T-helper 1 cell (primary cell): ENCODE results near the gene TMEM45A.
"Not testable (repeated sequence)": the region's sequence is repeated elsewhere in the genome, so short reads cannot be mapped to it uniquely, and the experiment has no call there.

ENCODE experiments used
- DNase-seq, 5 donors: peaks; one replicate each; pipeline ENCODE4 v3.0.0-alpha.2; 2012 to 2020

The TMEM45A gene

DNA sequence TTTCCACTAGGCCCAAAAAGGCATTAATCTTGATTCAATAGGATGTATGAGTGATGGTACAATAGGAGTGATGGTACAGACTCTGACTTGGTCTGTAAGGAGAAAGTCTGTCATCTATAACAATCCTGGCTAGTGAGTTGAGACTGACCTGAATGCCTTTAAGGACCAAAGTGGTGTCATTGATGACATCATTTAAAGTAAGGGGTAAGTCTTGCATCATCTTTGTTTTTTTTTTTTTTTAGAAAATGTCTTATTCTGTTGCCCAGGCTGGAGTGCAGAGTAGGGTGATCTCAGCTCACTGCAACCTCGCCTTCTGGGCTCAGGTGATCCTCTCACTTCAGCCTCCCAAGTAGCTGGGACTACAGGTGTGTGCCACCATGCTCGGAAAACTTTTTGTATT lies 5.6 kb upstream of the TMEM45A start:
- no peak for DNase-seq

DNA sequence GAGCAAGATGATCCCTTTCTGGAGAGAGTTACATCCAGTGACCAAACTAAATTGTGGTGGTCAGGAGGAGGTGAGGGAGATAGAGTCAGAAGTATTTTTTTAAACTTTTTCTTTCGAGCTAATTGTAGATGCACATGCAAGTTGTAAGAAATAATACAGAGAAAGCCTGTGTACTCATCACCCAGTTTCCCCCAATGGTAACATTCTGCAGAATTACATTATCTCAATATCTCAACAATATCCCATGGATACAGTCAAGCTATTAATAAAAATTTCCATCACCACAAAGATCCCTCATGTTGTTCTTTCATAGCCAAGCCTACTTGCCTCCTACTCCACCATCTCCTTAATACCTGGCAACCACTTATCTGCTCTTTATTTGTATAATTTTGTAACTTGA lies 3.3 kb upstream of the TMEM45A start:
- no peak for DNase-seq

DNA sequence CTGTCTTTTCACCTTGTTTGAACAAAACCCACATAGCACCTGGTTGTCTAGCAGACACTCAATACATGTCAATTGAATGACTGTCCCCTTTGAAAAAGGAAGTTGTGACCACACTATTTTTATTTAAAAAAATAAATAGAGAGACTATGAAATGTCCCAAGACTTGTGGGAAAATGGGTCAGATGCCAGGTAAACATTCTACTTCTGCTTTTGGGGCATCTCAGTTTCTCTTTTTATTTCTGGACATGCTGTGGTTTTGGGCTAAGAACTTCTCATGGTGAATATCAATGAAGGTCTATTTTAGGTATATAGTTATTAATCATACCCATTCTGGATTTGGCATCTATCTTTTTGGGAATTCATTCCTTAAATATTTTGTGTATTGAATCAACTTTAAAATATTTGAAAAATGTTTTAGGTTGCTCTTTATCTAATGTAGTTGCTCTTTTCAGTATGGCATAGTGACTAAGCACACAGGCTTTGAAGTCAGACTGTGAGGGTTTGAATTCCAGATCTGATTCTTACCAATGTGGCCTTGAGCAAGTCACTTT lies 4.4 kb downstream of the TMEM45A start:
- DNase-seq, result no peak

DNA sequence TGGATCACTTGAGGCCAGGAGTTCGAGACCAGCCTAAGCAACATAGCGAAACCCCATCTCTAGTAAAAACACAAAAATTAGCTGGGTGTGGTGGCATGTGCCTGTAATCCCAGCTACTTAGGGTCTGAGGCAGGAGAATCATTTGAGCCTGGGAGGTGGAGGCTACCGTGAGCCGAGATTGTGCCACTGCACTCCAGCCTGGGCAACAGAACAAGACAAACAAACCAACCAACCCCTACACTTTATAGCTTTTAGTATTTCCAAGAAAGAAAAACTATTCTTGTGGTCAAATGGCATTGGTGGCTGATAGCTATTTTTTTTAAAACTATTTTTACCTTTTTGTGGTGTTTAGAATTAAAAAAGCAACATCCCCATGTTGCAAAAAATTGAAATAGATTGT lies 7.2 kb downstream of the TMEM45A start:
- no peak for DNase-seq

DNA sequence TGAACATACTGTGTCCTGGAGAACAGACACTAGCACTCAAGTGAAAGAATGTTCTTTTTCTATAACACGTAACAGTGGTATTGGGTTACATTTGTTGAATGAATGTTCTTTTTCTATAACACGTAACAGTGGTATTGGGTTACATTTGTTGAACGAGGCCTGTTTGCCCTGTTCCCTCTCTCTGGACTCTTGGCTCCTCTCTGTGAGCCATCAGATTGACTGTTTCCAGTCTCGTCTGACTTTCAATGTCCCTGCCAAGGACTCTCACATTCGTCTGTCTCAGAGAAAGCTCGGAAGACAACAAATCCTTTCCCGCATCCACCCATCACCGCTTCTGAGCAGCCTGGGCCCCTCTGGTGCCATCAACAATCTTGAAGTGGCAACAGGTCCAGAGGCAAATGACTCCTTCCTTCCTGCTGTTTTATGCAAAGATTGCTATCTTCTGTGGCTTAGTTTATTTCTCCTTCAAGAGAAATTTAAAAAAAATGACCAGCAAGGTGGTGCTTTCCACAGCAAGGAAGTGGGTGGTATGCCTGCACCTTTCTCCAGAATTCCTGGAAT lies 8.0 kb downstream of the TMEM45A start:
- no peak for DNase-seq

DNA sequence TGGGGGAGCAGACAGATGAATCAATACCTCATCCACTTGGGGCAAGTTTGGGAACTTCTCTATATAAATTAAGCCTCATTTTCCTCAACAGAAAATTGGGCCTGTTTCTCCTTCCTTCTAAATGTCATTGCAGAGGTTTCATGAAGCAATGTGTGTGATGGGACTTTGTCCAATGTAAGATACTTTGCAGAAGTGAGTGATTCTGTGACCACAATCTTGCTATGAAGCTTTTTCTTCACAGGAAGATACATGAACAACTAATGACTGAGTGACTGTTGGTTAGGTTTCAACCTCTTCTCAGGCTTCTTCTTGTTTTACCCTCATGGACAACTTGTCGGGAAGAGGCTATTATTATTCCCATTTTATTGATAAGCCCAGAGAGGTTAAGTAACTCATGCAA lies 11.0 kb downstream of the TMEM45A start:
- no peak for DNase-seq

DNA sequence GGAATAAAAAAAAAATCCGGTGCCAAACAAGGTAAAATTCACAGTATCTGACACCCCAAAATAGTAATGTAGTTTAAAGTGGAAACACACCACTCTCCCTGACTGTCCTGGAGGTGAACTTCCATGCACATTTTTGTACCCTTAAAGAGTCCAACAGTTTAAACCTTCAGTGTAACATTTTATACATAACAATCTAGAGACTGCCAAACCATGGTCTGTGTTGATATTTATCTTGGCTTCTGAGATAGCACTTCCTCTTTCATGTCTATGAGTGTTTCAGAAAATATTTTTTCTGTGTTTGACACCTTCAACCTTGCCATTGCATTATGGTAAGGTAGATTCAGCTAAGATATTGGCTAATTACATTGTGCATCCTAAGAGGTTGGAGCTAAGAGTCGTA lies 13.9 kb downstream of the TMEM45A start:
- DNase-seq, result no peak

DNA sequence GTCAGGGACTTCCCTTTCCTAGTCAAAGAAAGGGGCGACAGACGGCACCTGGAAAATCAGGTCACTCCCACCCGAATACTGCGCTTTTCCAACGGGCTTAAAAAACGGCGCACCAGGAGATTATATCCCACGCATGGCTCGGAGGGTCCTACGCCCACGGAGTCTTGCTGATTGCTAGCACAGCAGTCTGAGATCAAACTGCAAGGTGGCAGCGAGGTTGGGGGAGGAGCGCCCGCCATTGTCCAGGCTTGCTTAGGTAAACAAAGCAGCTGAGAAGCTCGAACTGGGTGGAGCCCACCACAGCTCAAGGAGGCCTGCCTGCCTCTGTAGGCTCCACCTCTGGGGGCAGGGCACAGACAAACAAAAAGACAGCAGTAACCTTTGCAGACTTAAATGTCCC lies 17.4 kb downstream of the TMEM45A start:
- not testable (repeated sequence) for DNase-seq

DNA sequence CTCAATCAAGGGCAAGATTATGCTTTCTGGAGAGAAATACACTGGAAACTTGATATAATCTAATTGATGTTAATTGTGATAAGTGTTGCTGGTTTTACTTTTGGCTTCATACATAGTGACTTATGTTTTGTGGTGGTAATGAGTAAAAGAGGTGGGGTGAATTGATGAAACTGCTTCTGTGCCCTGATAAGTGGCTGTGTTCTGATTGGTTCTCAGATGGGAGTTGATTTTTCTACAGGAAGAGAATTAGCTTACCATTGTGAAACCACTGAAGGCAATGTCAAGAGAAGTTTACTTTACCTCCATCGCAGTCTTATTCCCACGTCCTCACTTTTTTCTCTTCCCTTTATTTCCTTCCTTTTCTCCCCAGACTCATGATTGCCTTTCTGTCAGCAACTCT lies 23.8 kb downstream of the TMEM45A start:
- DNase-seq, result no peak

DNA sequence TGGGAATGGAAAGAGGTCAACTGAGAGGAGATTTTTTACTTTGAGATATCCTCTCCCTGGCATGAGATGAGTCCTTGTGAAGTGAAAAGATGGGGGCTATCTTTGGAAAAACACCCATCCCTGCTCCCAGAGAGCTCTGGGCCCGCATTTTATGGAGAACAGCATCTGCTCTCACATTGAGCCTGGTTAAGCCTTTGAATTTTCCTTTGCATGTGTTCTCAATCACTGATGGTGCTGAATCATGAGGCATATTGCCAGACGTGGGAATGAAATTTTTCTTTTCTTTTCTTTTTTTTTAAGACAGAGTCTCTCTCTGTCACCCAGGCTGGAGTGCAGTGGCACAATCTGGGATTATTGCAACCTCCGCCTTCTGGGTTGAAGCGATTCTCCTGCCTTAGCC lies 24.4 kb downstream of the TMEM45A start:
- no peak for DNase-seq

DNA sequence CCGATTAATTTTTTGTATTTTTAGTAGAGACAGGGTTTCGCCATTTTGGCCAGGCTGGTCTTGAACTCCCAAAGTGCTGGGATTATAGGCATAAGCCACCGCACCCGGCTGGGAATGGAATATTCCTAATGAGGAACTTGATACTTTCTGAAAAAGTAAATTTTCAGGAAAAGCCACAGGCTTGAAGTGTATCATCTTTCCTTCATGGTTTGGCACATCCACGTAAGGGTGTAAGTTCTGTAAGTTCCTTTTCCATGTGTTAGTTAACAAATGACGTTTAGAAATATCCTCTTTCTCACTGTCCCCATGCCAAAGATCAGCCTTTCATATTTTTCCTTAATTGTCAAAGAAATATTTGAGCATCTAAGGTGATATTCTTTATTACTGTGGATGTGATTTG lies 24.9 kb downstream of the TMEM45A start:
- no peak for DNase-seq

DNA sequence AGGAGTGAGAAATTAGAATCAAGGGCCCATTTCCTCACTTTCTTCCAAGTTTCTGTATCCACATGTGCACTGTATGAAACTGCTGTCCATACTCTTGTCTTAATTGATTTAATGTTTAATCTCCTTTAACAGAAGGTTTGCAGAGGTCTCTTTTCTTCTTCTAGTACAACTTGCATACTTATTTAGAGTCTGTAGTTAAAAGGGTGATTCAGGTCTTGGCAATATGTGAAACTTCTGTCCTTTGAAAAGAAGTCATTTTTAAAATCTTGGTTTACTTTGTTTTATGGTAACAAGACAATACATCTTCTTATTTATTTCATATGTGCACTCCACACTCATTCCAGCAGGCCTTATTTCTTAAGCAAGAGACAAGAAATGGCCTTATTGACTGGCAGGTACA lies 25.8 kb downstream of the TMEM45A start:
- DNase-seq, result no peak

DNA sequence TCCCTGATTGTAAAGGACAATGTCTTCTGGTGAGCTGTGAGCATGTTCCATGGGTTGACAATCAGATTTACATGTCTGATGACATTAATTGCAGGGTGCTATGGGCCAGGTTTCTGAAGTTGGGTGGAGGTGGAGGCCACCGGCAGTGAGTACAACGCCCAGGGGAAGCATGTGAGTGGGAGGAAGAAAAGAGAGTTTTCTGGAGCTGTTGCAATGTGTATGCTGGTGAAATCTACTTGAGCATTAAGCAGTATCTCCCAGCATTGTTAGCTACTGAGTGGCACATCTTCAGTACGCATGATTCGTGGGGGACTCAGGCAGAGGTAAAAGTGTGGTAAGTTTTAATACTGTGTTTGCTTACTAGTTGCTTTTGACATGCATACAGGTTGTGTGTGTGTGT lies 26.6 kb downstream of the TMEM45A start:
- no peak for DNase-seq

DNA sequence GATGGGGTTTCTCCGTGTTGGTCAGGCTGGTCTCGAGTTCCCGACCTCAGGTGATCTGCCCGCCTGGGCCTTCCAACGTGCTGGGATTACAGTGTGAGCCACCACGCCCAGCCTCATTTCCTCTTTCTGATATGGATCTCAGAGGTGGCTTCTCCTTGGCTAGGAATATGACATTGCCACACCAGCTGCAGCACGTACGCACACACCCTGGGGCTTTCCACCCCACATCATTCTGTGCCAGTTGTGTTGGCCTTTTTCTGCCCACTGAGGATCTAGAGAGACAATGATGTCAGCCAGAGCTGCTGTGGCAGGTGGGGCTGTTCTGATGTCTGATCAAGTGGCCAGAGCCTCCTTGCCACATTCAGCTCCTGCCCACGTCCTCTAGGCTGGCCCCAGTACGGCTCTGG lies 29.0 kb downstream of the TMEM45A start:
- DNase-seq, result no peak

DNA sequence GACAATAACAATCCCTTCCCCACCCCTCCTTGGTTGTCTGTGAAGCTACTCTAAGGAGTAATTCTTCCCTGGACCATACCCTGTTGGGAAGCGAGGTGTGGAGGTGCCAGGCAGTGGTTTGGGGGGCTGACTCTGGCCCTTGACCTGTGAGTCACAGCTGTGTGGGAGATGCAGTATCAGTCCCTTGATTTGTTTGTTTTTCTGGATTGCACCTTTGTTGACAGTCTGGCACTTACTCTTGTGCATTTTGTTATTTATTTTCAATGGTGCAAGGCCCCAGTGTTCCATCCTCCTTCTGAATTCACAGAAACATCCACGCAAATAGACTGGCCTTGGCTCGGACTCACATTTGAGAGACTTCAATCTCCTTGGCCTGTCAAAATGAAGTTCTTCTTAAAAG lies 29.7 kb downstream of the TMEM45A start:
- DNase-seq, result no peak

DNA sequence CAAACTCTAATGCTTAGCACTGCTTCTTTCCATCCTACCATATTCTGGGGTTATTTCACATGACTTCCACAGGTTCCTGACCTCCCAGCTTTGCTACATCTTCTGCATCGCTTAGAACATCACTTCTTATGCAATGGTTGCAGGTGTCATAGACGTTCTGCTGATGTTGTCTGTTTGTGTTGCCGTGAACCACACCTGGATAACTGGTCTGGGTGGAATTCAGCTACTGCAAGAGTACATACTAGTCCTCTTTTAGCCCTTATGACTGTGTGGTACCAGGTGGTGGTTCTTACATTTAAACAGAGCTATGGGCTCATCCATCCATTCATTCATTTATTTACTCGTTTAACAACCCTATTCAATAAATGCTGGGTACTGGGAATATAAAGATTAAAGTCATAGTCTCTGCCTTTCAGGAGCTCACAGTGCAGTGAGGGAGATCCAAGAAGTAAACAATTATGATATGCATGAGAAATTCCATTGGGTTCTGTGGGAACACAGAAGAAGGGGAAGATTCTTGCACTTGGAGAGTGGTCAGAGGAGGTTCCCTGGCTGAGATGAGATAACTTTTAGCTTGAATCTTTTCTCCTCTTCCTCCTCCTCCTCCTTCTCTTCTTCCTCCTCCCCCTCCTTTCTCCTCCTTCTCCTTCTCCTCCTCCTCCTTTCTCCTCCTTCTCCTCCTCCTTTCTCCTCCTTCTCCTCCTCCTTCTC lies 30.8 kb downstream of the TMEM45A start:
- no peak for DNase-seq

DNA sequence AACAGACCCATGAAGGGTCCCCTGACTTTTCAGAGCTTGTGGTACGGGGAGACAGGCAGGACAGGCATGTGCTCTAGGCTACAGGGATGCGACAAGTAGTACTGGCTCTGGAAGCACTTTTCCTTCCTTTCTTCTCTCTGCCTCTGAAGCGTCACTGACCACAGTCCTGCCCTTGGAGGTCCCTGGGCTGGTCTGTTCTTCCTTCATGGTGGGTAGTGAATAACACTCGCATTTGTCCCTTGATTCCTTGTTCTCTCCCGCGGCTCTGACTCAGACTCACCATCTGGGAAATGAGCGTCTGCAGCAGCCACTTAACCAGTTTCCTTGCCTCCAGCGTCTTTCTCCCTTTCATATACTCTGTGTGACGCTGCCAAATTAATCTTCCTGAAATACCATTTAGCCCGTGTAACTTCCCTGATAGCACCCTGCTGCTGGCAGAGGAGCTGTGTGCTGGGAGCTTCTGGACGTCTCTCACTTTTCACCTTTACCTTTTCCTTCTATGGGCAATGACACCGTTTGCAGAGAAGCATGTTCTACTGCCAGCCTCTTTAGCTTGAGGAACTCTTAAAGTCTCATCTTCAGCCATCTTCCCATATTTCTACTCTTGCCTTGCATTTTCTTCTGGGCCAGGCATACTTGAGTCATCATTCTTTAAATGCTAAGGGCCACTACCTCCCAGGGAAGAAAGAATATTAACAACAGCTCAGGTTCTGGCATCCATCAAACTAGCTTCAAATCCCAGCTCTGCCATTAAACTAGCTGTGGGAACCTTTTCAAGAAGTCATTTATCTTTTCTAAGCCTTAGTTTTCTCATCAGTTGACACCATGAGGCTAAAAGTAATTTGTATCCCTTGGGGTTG lies 33.6 kb downstream of the TMEM45A start:
- DNase-seq, result no peak

DNA sequence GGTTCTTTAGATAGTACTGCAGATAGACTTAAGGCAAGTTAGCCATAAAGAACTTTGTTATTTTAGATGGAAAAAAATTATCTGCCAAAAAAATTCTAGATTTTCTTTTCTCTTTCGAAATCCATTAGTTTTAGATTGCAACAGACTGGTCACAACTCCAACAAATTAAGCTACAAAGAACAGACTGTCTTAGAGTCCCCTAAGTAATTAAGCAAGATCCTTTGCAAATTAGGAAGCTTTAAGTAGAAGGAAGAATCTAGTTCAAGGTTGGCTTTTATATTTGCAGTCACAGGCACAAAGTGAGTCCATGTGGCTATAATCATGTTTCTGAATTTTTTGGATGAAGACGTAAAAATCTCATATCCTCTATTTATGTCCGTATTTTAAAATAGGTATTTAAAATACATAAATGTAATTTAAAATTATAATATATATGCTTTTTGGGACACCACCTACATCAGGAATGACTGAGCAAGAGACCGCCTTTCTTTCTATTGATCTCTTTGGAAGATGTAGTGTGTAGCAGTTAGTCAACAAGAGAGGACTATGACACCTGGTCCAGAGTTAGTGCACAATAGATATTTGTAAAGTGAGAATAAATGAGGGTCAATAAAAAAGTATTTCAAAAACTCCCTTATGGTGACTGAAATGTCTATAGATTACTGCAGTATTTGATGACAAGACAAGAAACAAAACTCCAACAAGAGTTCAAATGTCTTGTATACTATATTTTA lies 34.4 kb downstream of the TMEM45A start:
- no peak for DNase-seq

DNA sequence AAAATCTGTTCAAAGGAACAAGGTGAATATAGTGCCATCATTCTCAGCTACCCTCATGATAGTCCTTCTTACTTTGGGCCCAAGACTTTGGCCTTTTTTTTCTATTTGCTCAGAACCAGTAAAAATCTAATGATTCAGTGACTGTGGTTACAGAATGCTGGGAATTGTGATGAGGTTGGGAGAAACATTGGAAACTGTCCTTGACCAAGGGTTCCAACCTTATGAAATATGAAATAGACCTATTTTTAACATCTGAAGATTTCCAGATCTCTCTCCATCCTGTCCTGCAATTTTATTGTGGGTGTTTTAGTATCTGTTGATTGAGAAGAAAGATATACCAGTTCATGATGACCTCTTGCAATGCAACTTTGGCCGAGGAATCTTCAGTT lies 34.9 kb downstream of the TMEM45A start:
- DNase-seq, result no peak

DNA sequence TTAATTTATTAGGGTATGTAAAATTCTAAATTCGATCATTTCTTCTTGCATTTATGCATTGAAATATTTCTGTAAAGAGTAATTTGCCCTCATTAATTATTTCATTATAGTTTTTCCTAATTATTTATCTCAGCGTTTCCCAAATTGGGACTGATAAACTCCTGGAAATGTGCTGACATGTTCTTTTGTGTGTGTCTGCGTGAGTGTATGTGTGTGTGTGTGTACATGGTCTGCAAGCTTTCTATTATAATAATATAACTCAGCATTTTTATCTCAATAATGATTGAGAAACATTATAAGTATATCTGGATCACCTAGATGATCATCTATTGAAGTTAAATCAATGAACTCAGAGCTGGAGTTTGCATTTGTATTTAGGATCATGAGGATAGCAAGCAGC lies 38.7 kb downstream of the TMEM45A start:
- no peak for DNase-seq

DNA sequence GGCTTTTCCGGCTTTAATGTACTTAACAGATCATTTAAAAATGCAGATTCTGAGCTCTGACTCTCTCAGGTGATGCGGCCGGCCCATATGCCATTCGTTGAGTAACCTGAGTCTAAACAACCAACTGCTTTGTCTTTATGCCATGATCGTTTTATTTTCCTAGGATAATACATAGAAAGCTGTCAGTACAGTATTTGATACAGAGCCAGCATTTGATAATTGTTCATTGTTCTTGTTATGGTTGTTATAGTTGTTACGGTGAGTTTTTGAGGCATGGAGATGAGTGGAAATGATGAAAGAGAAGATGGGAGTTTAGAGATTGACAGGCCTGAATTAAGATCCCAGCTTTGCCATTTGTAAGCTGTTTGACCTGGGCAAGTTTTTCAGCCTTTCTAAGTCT lies 40.0 kb downstream of the TMEM45A start:
- DNase-seq, result no peak

DNA sequence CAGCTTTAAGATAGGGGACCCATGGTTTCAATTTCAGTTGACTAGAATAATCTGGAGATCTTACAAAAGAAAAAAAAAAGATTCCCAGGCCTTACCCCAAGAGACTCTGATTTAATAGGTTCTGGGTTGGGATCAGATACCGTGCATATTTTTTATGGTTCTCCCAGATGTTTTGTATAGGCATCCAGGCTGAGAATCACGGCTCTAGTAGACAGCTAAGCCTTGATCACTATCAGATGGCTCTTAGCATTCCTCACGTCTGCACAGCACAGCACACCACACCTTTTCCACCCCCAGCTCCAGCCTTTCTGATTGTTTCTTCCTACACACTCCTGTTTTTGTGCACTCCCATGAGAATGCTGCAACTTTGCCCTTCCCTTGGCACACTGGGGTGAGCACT lies 40.8 kb downstream of the TMEM45A start:
- no peak for DNase-seq

DNA sequence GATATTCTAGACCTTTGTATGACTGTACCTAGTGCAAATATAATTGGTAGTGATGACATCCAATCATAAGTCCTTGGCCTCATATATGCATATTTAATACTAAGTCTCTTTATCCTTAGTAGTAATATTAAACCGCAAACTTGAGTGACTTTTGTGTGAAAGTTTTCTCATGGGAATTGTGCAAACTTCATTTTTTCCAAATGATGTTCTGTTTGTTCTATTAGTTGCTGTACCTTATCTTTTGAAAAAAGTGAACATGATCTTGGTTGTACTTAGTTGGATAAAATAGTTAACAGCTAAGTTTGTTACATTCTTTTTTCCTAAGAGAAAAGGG lies 43.2 kb downstream of the TMEM45A start:
- DNase-seq, result no peak
